Fibroblast of villous mesenchyme (primary cell): ENCODE results near the gene CCDC116. TPM values are rescaled to one million over a fixed set of nuclear protein-coding genes. Genes with fewer than 3 reads are reported as not detected.
"Not testable (repeated sequence)": the region's sequence is repeated elsewhere in the genome, so short reads cannot be mapped to it uniquely, and the experiment has no call there.

ENCODE experiments used
- DNase-seq: peaks from one replicate; pipeline ENCODE4 v3.0.0-alpha.2; 2010; ENCODE audit warnings: low read depth
- H3K4me3 ChIP-seq: 2 replicates; pipeline ENCODE4 v1.5.1; 2011; ENCODE audit warnings: low read depth, mild to moderate bottlenecking, low read length
- total RNA-seq: library from RNA; depleted of rRNA; stranded (reverse); fragments of >200 nt; gene quantifications from 2 replicates; pipeline ENCODE4 v1.2.3, GENCODE V29; 2012
- TF ChIP-seq, protein P1 (sequence below): IDR thresholded peaks from 2 replicates; pipeline ENCODE4 v1.5.1; 2012; ENCODE audit warnings: low read depth, mild to moderate bottlenecking, low read length; ENCODE audit not compliant: insufficient read depth

CCDC116 gene
- total RNA-seq, 1 donor: 0.43 TPM

DNA sequence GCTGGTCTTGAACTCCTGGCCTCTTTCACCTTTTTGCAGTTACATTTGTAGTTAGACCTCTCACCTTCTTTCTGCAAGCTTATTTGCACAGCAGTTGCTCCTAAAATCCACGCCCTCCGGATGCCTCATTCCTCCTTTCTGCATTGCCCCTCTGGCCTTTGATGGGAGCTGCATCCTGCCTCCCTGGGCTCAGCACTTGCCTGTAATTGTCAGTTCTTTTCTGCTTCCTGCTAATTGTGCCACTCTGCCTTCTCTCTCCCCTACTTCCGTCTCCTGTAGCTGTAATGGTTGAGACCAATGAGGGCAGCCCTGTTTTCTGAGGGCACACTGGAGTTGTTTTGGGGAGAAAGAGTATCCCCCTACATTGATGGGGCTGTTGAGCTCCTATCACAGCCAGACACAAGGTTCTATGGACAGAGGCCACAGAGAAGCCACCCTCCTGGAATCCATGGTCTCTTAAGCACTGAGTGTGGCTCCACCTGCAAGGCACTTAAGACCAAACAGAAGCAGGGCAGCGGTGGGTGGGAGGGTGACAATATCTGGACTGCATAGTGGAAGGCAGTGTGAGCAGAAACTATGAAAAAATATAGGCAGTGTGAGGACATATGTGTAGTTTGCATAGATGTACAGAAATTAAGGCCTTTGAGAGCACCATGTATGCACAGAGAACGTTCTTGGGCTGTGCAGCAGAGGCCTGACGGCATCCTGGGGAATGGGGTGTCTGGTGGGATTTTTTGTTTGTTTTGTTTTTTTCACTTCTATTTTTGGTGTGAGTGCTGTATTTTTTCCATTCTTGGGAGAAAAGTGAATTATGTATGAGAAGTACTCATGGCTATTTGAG, 33.3 kb upstream of the CCDC116 start:
- TF ChIP-seq, protein P1, sequence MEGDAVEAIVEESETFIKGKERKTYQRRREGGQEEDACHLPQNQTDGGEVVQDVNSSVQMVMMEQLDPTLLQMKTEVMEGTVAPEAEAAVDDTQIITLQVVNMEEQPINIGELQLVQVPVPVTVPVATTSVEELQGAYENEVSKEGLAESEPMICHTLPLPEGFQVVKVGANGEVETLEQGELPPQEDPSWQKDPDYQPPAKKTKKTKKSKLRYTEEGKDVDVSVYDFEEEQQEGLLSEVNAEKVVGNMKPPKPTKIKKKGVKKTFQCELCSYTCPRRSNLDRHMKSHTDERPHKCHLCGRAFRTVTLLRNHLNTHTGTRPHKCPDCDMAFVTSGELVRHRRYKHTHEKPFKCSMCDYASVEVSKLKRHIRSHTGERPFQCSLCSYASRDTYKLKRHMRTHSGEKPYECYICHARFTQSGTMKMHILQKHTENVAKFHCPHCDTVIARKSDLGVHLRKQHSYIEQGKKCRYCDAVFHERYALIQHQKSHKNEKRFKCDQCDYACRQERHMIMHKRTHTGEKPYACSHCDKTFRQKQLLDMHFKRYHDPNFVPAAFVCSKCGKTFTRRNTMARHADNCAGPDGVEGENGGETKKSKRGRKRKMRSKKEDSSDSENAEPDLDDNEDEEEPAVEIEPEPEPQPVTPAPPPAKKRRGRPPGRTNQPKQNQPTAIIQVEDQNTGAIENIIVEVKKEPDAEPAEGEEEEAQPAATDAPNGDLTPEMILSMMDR: no peak
- no peak overlapping the region for H3K4me3 ChIP-seq
- DNase-seq: no peak

DNA sequence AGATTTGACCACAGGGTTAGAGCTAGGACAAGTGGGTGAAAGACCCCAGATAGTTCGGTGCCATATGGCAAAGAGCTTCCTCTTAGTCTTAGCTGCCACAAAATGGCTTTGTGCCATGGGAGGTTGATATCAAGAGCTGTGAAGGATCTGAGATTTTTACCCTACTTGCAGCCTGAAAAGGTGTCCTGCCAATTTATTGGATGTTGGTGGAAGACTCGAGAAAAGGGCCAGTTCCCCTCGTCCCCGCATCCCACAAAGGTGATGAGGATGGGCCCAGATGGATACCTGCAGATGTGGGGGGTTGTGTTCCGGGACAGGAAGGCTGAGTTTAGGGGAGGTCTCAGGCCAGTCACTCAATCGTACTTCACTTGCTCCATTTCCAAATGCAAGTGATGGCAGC, 30.0 kb upstream of the CCDC116 start:
- no peak for DNase-seq

DNA sequence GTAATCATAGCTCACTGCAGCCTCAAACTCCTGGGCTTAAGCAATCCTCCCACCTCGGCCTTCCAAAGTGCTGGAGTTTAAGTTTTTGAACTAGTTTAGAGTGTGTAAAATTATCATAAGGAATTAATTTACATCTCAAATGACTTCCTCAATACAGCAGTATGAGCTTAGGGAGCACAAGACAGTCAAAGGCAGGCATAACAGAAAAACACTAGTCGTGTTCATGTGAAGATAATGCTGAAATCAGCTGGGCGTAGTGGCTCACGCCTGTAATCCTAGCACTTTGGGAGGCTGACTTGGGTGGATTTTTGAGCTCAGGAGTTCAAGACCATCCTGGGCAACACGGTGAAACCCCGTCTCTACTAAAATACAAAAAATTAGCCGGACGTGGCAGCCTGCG, 28.6 kb upstream of the CCDC116 start:
- no peak for DNase-seq
- H3K4me3 ChIP-seq: no peak overlapping the region
- TF ChIP-seq, protein P1: no peak

More for the DNA sequence above, 30.0 kb upstream of the CCDC116 start:
- TF ChIP-seq, protein P1: no peak
- H3K4me3 ChIP-seq: no peak overlapping the region

DNA sequence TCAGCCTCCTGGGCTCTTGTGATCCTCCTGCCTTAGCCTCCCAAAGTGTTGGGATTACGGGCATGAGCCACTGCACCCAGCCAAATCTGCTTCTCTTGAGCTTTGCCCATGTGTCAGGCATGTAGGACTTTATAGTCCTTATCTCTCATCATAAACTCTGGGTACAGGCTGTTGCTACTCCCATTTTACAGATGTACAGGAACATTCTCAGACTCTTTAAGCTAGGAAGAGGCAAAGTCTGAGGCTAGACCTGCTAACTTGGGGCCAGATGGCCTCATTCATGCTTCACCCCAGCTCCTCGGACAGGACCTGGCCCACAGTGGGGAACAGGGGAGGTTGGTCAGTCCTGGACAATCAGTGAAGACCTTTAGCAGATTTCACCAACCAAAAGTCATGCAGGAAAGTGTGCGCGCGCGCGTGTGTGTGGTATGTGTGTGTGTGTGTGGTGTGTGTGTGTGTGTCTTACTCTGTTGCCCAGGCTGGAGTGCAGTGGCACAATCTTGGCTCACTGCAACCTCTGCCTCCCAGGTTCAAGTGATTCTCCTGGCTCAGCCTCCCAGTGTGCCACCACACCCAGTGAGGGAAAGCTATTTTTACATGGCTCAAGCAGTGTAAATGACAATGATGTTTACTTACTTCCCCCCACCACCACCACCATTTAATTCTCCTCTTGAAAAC, 26.5 kb upstream of the CCDC116 start:
- H3K4me3 ChIP-seq: no peak overlapping the region
- TF ChIP-seq, protein P1: no peak
- DNase-seq: no peak

DNA sequence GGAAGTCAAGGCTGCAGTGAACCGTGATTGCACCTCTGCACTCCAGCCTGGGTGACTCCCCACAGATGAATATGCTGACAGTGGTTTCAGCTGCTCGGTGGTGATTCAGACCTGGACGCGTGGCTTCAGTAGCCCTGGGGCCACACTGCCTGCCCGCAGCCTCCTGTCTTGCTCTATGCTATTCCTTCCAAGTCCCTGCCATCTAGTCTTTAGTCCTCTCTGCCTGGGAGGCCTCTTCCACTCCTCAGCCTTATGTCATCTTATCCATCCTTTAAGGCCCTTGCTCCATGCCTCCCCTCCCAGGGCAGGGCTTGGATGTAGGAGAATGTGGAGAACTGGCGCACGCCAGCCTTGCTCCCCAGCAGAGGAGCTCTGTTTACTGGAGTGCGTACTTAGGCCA, 25.8 kb upstream of the CCDC116 start:
- H3K4me3 ChIP-seq: no peak overlapping the region
- TF ChIP-seq, protein P1: no peak

DNA sequence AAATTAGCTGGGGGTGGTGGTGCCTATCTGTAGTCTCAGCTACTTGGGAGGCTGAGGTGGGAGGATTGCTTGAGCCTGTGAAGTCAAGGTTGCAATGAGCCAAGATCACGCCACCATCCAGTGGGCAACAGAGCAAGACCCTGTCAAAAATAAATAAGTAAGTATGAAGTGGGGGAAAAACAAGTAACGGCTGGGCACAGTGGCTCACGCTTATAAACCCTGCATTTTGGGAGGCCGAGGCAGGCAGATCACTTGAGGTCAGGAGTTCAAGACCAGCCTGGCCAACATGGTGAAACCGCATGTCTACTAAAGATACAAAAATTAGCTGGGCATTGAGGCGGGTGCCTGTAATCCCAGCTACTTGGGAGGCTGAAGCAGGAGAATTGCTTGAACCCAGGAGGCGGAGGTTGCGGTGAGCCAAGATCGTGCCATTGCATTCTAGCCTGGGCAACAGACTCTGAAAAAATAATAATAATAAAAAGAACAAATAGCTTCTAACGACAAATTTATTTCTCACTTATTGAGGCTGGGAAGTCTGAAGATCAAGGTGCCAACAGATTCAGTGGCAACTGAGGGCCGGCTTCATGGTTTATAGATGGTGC, 22.9 kb upstream of the CCDC116 start:
- DNase-seq, H3K4me3 ChIP-seq: not testable (repeated sequence)

More for the DNA sequence above, 25.8 kb upstream of the CCDC116 start:
- no peak for DNase-seq
